WTC11 (cell line): ENCODE measurements around the gene CCDC181.

Experiments
- ATF2 ChIP-seq: sonication (generic); formaldehyde crosslinking; IDR thresholded peaks from 2 replicates; pipeline ENCODE4 v1.8.1; 2022; ENCODE audit warnings: low read depth, missing genetic modification reagents, borderline replicate concordance
- ATF6 ChIP-seq: sonication (generic); formaldehyde crosslinking; IDR thresholded peaks from 2 replicates; pipeline ENCODE4 v1.8.1; 2023; ENCODE audit warnings: mild to moderate bottlenecking, missing genetic modification reagents
- CTCF ChIP-seq: fragments of 200-600 bp; IDR thresholded peaks from 2 replicates; pipeline ENCODE4 v1.8.0; 2022; ENCODE audit warnings: antibody characterized with exemption
- E2F4 ChIP-seq: sonication (generic); formaldehyde crosslinking; IDR thresholded peaks from 2 replicates; pipeline ENCODE4 v1.8.1; 2022; ENCODE audit warnings: low read depth, mild to moderate bottlenecking, moderate library complexity, missing genetic modification reagents, borderline replicate concordance
- ESRRA ChIP-seq: sonication (generic); formaldehyde crosslinking; IDR thresholded peaks from 2 replicates; pipeline ENCODE4 v1.8.1; 2022; ENCODE audit warnings: mild to moderate bottlenecking, missing genetic modification reagents, borderline replicate concordance
- GTF2I ChIP-seq: fragments of 250-450 bp; sonication (Bioruptor Pico); conservative IDR thresholded peaks from 2 replicates; pipeline ENCODE4 v1.4.0; 2021; ENCODE audit warnings: mild to moderate bottlenecking
- HMGXB4 ChIP-seq: sonication (generic); formaldehyde crosslinking; IDR thresholded peaks from 2 replicates; pipeline ENCODE4 v1.8.1; 2023; ENCODE audit warnings: mild to moderate bottlenecking, moderate library complexity, missing genetic modification reagents
- ZNF138 ChIP-seq: sonication (generic); formaldehyde crosslinking; conservative IDR thresholded peaks from 2 replicates; pipeline ENCODE4 v1.8.1; 2022; ENCODE audit warnings: mild to moderate bottlenecking, moderate library complexity, missing genetic modification reagents
- ZNF423 ChIP-seq: fragments of 250-450 bp; sonication (Bioruptor Pico); IDR thresholded peaks from 2 replicates; pipeline ENCODE4 v2.1.2; 2022; ENCODE audit warnings: mild to moderate bottlenecking, moderate library complexity

- TF ChIP-seq ESRRA (CRISPR knock-in tag) = no peak
- no peak for TF ChIP-seq ATF6
- TF ChIP-seq CTCF = no peak
- no peak for TF ChIP-seq HMGXB4 (CRISPR knock-in tag)
- no peak for TF ChIP-seq E2F4 (CRISPR knock-in tag)
- TF ChIP-seq ATF2 (CRISPR knock-in tag) = no peak
- TF ChIP-seq ZNF138 (CRISPR knock-in tag) = no peak
- no peak for TF ChIP-seq GTF2I (CRISPR knock-in tag)
- TF ChIP-seq ZNF423 (CRISPR knock-in tag) = no peak
These were observed 12.3 kb downstream of the CCDC181 start for GRCh38 chr1:169414952-169415351.
